CD4-positive, alpha-beta T cell treated with Interleukin-2 at 100 ng/mL for 4 hours (primary cell): ENCODE data around the gene FBH1.
A peak's percentile ranks its signal among the peaks of the same experiment; 100 is the strongest.
"Not testable (repeated sequence)": the region's sequence is repeated elsewhere in the genome, so short reads cannot be mapped to it uniquely, and the experiment has no call there.

Experiments used
- DNase-seq: peaks from one replicate; pipeline ENCODE4 v3.0.0-alpha.2; 2020; ENCODE audit warnings: low spot score

The FBH1 gene

GRCh38 chr10:5960070-5960972 lies 70.3 kb downstream of the FBH1 start:
- no peak for DNase-seq

- not testable (repeated sequence) for DNase-seq
Measured at GRCh38 chr10:5960973-5961275, 70.9 kb downstream of the FBH1 start.

DNA sequence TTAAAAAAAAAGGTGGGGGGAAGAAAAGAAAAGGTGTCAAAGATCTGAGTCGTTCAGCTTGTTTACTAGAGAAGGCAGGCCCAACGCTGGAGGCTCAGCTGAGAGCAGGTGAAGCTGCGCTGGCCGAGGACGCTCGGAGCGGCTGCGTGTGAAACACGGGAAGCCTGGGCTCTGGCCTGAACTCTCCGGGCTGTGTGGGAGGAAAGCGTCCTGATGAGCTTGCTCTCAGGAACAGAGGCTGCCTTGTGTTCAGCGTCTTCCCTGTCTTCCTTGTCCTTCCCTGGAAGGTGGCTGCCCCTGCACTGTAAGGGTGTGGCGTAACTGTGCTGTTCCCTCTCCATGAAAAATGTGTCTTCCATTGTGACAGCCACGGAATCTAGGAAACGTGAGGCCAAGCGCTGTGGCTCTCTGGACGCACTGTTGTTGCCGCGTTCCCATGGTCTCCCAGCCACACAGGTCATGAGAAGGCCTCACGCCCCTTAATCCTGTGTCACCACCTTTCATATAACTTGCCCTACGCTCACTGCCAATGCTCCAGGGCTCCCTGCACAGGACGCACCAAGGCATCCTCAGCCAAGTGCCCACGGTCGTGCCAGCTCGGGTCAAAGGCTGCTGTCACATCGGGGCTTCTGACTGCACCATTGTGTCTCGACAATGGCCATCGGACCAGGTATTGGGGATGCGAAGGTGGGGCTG lies 71.5 kb downstream of the FBH1 start:
- no peak for DNase-seq

GRCh38 chr10:5962358-5962940 lies 72.4 kb downstream of the FBH1 start:
- not testable (repeated sequence) for DNase-seq

DNA sequence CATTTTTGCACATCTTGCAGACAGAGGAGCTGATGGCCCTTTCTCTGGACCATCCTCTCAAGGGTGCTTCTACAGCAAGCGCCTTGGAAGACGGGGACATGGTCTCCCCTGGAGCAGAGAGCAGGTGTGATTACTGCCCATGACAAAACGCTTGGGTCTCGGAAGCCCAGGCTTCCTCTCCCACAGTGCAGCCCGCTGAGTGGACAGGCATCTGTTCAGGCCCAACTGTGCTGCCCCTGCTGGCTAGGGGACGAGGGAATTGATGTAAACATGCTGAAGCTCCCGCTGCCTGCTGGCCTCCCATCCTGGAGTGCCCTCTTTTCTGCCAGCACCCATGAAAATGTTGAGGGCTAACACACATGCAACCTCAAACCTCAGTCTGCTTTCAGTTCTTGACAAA lies 73.0 kb downstream of the FBH1 start:
- no peak for DNase-seq

DNA sequence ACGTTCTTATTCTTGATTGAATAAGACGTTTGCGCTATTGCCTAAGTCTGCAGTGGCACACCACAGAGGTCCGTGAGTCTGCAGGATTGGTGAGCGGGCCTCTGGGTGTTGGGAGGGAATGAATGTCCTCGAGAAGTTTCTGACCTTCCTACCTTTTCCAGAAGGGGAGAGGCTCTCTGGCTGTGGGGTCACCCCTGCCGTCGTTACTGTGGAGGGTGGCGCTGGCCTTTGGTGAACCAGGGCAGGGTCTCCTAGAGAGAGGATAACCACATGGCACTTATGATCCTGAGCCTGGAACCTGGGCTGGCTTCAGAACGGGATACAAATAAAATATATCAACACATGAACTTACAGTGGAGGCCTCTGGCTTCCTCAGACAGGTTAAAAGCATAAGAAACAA lies 73.5 kb downstream of the FBH1 start:
- no peak for DNase-seq

DNA sequence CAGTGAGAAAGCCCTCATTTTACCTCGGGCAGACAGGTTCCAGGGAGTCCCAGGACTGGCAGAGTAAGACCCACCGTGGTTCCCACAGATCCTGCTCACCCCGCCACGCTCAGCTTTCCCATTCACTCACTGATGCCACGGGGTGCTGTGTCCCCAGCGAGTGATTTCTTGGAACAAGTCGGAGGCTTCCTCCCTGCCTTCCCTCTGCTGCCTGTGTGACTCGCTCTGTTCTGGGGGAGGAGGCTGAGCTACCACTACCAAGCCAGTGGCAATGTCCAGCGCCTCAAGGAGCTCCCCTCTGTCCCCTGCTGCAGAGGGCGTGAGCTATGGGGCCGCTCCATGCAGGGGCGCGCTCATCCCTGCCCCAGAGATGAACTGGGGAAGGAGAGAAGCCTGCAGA lies 74.7 kb downstream of the FBH1 start:
- DNase-seq, result no peak

DNA sequence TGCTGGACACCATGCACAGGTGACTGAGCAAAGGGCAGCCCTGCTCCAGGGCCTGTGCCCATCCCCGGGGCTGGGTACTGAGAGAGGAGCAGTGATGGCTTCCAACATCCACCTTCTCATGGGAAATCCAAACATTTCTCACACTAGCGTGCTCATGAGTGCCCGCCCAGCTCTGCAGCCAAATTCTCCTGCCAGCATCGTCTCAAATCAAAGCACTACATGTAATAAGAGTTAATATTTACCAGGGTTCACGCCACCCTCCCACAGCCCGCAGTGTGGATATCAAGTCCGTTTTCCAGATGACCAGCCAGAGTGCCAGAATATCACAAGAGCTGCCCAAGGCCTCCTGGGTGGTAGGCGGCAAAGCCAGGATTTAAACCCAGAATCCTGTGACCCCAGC lies 75.2 kb downstream of the FBH1 start:
- no peak for DNase-seq

DNA sequence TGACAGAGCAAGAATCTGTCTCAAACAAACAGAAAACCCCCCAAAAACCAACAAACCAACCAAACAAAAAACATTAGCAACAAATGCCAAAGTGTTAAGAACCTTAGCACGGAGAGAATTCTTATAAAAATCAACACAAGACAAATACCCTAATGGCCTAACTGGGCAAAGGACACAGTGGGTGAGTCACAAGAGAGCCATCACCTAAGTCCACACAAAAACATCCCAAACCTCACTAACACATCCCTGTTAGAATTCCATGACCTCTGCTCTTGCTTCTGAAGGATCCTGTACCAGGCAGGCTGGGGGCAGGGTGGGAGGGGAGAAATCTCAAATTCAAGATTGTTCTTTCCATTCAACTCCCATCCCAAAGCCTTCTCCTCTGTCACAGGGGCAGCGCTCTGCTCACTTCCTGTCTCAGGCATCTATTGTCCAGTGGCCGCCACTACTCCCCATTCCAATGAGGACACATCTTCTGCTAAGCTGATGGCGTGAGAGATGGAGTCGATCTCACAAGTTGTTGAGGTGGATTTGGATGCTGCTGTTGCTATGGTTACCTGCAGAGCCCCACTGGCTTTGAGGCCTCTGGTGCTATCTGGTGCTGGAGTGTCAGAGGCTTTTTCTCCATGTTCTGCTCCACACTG lies 78.1 kb downstream of the FBH1 start:
- no peak for DNase-seq

DNA sequence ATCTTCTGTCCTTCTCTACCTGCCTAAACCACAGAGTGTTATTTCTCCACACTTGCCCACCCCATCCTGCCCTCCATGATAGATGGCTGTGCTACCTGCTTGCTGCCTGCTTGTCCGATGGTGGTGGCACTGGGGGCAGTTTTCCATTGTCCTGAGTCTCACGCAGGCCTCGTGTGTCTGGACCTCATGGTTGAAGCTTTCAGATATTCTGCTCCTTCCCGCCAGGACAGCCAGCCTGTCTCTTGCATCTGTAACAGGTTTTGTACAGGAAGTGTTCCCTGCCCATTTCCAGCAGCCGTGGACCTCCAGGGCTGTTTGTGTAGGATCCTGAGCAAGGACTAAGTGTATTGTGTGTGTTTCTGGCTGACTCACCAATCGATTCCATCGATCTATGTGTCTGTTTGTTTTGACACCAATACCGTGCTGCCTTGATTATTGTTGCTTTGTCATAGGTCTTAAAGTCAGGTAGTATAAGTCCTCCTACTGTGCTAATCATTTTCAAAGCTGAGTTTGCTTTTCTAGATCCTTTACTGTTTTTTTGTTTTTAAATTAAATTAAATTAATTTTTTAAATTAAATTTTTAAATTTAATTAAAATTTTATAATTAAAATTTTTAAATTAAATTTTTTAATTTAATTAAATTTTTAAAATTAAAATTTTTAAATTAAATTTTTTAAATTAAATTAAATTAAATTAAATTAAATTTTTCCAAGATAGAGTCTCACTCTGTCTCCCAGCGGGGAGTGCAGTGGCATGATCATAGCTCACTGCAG lies 78.8 kb downstream of the FBH1 start:
- no peak for DNase-seq

DNA sequence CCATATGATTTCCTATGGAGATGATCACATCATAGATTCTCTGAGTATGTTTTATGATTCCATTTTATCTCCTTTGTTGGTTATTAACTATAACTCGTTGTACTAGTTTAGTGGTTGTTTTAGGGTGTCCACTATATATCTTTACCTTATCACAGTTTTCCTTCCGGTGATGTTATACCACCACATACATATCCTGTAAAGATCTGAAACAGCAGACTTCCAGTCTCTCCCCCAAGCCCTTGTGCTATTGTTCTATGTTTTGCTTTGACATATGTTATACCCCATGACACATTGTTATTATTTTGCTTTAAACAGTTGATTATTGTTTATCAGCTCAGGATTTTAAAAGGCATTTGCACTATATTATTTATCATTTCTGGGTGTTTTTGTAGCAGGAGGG lies 80.0 kb downstream of the FBH1 start:
- no peak for DNase-seq

GRCh38 chr10:5970527-5970926 lies 80.5 kb downstream of the FBH1 start:
- DNase-seq, result no peak

GRCh38 chr10:5971315-5971832 lies 81.3 kb downstream of the FBH1 start:
- DNase-seq, result peak; percentile 69

DNA sequence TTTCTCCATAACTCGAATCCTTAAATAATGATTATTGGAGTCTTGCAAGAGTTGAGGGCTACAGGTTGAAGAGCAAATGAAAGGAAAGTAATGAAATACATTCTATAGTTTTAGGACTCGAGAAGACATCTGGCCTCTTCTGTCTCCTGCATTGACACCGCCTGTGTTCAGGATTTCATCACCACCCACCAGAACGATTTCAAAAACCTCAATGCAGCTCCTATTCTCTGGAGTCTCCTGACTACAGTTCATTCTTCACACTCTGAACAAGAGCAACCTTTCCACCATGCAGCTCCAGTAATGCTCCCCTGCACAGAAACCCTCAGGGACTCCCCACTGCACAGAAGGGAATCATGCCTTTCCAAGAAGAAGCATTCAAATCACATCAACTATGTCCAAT lies 81.8 kb downstream of the FBH1 start:
- no peak for DNase-seq

DNA sequence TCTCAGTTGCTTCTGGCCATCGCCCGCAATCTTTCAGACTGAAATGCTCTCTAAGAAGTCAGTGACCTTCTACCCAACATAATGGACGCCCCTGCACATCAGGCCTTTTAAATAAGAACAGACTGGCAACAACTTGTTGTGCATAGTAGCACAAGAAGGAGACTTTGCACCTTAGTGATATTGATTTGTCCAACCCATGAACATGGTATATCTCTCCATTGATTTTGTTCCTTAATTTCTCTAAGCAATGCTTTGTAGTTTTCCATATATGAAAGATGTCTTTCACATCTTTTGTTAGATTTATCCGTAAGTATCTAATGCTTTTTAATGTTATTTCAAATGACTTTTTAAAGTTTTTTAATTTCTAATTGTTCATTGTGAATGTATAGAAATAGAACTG lies 83.0 kb downstream of the FBH1 start:
- DNase-seq, result no peak

DNA sequence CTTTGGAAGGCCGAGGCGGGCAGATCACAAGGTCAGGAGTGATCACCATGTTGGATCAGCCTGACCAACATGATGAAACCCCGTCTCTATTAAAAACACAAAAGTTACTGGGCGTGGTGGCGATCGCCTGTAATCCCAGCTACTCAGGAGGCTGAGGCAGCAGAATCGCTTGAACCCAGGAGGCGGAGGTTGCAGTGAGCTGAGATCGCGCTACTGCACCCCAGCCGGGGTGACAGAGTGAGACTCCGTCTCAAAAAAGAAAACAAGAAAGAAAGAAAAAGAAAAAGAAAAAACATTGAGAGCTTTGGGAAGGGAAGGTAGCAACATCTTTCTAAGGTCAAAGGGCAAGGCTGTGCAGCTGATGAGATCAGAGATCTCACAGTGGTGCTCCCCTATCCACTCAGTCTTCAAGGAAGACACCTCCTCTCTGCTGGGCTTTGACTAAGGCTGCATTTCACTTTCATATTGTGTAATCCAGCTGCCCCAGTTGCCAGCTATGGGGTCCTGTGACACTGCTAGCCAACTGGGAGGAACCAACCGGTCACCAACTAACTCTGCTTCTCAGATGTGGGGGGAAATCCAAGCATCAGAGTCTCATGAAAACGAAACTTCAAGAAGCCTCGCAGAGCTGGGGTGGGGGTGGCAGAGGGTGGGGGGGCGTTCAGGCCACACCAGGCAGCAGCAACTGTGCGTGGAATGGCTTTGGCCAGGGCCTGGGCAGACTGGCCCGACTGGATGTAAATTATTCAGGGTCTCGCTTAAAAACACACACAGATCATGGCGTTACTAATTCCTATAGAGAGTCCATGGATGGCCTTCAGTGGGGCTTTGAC lies 85.8 kb downstream of the FBH1 start:
- peak; percentile 63 for DNase-seq

DNA sequence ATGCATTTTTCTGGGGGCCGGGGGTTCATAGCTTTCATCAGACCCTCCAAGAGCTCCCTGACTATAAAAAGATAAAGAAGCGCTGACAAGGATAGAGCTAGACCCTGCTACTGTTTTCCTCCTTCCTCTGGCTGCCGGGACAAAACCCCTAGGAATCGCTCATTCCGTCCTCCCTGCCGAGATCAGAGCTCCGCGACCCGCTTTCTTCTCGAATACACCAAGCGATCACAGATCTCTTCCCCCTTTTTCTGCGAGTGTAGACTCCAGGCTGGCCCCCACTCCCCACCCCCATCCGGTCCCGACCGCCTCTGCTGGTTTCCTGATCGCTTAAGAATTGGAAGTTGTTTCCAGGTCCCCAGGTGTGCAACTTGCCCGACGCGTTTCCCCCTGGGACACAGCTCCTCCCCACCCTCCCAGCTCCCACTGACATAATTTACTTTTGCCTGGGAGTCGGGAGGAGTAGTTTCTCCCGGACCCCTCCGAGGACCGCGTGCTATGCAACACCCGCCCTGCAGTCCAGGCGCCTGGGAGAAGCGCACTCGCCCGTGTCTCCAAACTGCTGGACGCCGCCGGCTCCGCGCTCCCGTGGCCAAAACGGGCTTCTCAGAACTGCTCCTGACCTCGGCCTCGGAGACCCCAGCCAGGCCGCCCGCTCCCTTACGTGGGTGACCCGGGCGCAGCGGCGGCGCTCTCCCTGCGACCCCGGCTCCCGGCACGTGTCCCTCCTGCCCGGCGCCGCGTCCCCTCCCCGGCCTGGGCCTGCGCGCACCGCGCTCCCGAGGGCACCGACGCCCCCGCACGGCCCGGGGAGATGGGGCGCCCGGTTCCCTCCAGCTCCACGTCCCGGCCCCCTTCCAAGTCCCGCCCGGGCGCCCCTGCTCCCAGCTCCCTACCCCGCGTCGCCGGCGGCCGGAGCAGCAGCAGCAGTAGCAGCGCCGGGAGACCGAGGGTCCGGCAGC lies 86.7 kb downstream of the FBH1 start:
- peak; percentile 23 for DNase-seq

DNA sequence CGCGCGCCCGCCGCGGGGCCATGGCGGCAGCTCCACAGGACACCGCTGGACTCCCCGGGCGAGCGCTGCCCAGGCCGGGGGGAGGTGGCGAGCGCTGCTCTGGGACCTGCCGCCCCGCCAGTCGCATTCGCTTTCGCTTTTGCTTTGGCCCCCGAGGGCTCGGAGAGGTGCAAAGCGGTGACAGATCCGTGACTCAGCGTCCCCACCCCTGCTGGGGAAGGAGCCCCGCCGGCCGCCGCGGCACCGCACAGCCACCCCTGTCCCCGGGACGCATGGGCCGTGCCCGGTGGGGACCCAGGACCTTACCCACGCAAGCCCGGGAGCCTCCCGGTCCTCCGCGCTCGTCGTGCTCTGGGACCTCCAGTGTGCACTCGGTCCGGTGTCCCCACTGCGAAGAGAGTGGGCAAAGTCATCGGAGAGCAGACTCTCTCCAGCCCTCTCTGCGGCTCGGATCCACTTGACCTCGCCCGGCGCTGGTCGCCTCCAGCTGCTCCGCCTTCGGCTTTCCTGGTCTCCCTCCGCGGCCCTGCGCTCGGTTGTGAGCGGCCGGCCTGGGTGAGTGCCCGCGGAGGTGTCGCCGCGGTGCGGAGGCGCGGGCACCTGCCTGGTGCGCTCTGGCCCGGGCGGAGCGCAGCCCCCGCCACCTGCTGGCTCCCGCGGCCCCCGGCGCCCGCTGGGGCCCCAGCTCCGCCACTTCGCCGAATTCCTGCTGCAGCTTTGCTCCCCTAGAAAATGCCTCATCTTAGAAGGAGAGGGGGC lies 87.6 kb downstream of the FBH1 start, which contains the start of gene IL15RA:
TSS of gene IL15RA (minus strand) at position 73 of the 759 bp plus-strand sequence. CDS start at position 22, 51 bp downstream.
- DNase-seq, result peak; percentile 87

DNA sequence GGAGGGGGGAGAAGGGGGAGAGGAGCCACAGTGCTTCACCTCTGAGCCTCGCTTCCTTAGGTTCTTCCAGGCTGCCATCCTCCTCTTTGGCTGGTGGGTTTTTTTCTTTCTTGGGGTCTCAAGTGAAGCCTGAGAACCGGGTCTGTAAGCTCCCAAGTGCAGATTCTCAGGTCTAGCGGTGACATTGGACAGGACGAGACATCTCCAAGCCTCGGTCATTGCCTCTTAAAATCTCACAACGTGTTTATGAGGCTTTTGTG lies 88.1 kb downstream of the FBH1 start:
- no peak for DNase-seq
